T-cell (primary cell): ENCODE measurements around the gene EIF5. TPM values are rescaled to one million over a fixed set of nuclear protein-coding genes. Genes with fewer than 3 reads are reported as not detected.

Experiments used
- ATAC-seq, 4 experiments: fragments of 200-7000 bp in 3 of 4; fragments of 150-1000 bp in 1 of 4; cut with Tn5 transposase; replicated peaks in 1 of 4; 1 replicate in 3 of 4; 2 replicates in 1 of 4; pipeline ENCODE4 v1.10.0; 2021; ENCODE audit warnings: moderate library complexity in 3 of 4, mild to moderate bottlenecking in 2 of 4, moderate number of reproducible peaks in 1 of 4
- CTCF ChIA-PET, 2 donors: fragments of 300-600 bp; sonication (Branson Sonifier 250); formaldehyde crosslinking; loops; one replicate each; lab custom pipeline; 2022; ENCODE audit warnings: antibody characterized with exemption in 2 of 2; lab: Charles Lee
- POLR2A ChIA-PET, 2 donors: fragments of 300-600 bp; sonication (Branson Sonifier 250); formaldehyde crosslinking; loops; one replicate each; lab custom pipeline; 2022; ENCODE audit warnings: antibody characterized with exemption in 2 of 2; lab: Charles Lee
- DNase-seq, 35 experiments: peaks; one replicate each; pipeline versions ENCODE4 v3.0.0 to v3.0.0-alpha.2; 2013 to 2023
- H3K27ac ChIP-seq: one replicate; pipeline ENCODE4 v1.5.1; 2013; ENCODE audit warnings: low read length
- H3K27me3 ChIP-seq, 2 experiments: replicated peaks in 1 of 2; 1 replicate in 1 of 2; 2 replicates in 1 of 2; pipeline versions ENCODE4 v1.6.1 to v1.7.0; 2013; ENCODE audit warnings: low read length in 1 of 2, mixed read lengths in 1 of 2; ENCODE audit not compliant: control insufficient read depth in 2 of 2, insufficient read depth in 2 of 2; ENCODE audit errors: extremely low read depth in 1 of 2
- H3K36me3 ChIP-seq, 2 donors: 1 replicate in 1 of 2; 2 replicates in 1 of 2; pipeline versions ENCODE4 v1.6.1 to v1.7.0; 2013; ENCODE audit warnings: low read length in 1 of 2; ENCODE audit not compliant: control insufficient read depth in 2 of 2, insufficient read depth in 1 of 2; ENCODE audit errors: extremely low read depth in 1 of 2
- H3K4me1 ChIP-seq, 2 experiments: 1 replicate in 1 of 2; 2 replicates in 1 of 2; pipeline versions ENCODE4 v1.6.1 to v1.7.0; 2013; ENCODE audit warnings: low read length in 2 of 2, mixed read lengths in 1 of 2; ENCODE audit not compliant: insufficient read depth in 2 of 2, control insufficient read depth in 1 of 2; ENCODE audit errors: extremely low read depth in 1 of 2
- H3K4me3 ChIP-seq, 2 donors: 1 replicate in 1 of 2; 2 replicates in 1 of 2; pipeline versions ENCODE4 v1.5.1 to v1.7.0; 2013; ENCODE audit warnings: mild to moderate bottlenecking in 2 of 2, low read length in 1 of 2, moderate library complexity in 1 of 2; ENCODE audit not compliant: control insufficient read depth in 1 of 2; ENCODE audit errors: extremely low read depth in 1 of 2
- H3K9me3 ChIP-seq: 2 replicates; pipeline ENCODE4 v1.7.0; 2013
- H3K27ac Mint-ChIP-seq, 2 donors: one replicate each; pipeline ENCODE4 v1.8.0; 2020 to 2021; ENCODE audit warnings: mild to moderate bottlenecking in 2 of 2, mixed read lengths in 2 of 2
- H3K27me3 Mint-ChIP-seq, 2 donors: one replicate each; pipeline ENCODE4 v1.8.0; 2021 to 2022; ENCODE audit warnings: mixed read lengths in 2 of 2
- H3K36me3 Mint-ChIP-seq: one replicate; pipeline ENCODE4 v1.8.0; 2021; ENCODE audit warnings: mixed read lengths
- H3K4me1 Mint-ChIP-seq, 3 donors: one replicate each; pipeline ENCODE4 v1.8.0; 2020 to 2022; ENCODE audit warnings: mixed read lengths in 3 of 3, mild to moderate bottlenecking in 1 of 3
- H3K4me3 Mint-ChIP-seq, 3 donors: one replicate each; pipeline ENCODE4 v1.8.0; 2020 to 2022; ENCODE audit warnings: mild to moderate bottlenecking in 3 of 3, mixed read lengths in 3 of 3, moderate library complexity in 3 of 3
- H3K9me3 Mint-ChIP-seq, 3 donors: one replicate each; pipeline ENCODE4 v1.8.0; 2020 to 2022; ENCODE audit warnings: mixed read lengths in 3 of 3
- WGBS: methylation state at CpG from one replicate; pipeline ENCODE4 v1.1.5; 2013; ENCODE audit warnings: missing lambda C conversion rate; ENCODE audit not compliant: insufficient coverage; 5-methylcytosine and 5-hydroxymethylcytosine counted together
- total RNA-seq, 35 experiments: library from RNA in 6 of 35; stranded (reverse) in 6 of 35; fragments of 120-200 nt in 1 of 35; gene quantifications; one replicate each; pipeline versions ENCODE4 v1.2.1 to v1.2.4 and lab custom pipeline; 2013 to 2026

Gene EIF5
- total RNA-seq, 5 donors from 2014 or later (not counting 1 experiment from before 2014, with no cell fraction given): 223 to 650 (median 261) TPM

DNA sequence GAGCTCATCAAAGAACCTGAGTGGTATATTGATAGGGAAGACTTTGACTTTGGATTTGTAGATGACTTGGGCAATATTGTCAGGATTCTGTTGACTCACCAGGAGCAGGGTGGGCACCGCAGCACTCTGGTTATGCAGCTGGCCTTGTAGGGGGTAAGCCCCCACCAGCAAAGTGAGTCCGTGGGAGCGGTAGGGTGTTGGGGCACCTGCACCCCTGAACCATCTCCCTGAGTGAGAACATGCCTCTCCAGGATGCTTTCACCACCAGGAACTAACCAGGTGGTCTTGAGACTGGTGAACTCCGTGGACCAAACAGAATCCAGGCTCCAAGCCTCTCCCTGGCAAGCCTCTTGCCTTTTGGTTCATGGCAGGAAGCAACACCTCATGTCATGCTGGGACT, 44.0 kb upstream of the EIF5 start:
- Mint-ChIP-seq H3K4me1 (peaks cover 2 to 8% (median 3%) of the 10 kb centered on the region in 3 donors), H3K27me3 (peaks cover 35 to 37% of the 10 kb centered on the region in 2 donors), H3K4me3 (no peak overlapping the region), H3K27ac (no peak overlapping the region), H3K36me3 (no peaks in the 10 kb centered on the region), H3K9me3 (no peaks in the 10 kb centered on the region)
- WGBS: 66% methylated on average over 4 of the region's 4 CpGs
- DNase-seq (no peak), ATAC-seq (no peak)
- ChIA-PET CTCF (no interaction called here), POLR2A (no interaction called here)
- H3K4me3 ChIP-seq: no peak overlapping the region
- no peaks in the 10 kb centered on the region for H3K36me3 ChIP-seq
- H3K27me3 ChIP-seq: peaks cover 0 to 42% of the 10 kb centered on the region in 2 experiments
- no peaks in the 10 kb centered on the region for H3K4me1 ChIP-seq
- no peak overlapping the region for H3K27ac ChIP-seq
- H3K9me3 ChIP-seq: no peaks in the 10 kb centered on the region

DNA sequence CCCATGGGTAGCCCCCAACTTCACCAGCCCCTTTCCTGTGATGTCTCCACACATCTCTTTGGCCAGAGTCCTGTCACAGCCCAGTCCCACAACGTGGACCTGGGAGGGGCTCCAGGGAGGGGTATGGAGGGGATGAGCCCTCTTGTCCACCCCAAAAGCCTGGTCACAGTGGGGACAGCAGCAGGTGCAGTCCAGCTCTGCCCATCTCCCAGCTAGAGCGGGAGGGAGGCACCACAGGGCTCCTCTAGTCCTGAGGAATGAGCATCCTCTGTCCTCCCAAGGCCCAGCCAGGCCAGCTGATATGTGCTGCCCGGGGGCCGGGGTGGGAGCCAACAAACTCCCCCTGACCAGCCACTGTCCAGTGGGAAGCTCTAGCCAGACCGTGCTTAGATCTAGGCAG, 43.5 kb upstream of the EIF5 start:
- DNase-seq (no peak), ATAC-seq (no peak)
- Histone ChIP-seq H3K9me3 (no peaks in the 10 kb centered on the region), H3K4me3 (no peak overlapping the region), H3K4me1 (no peaks in the 10 kb centered on the region), H3K27ac (no peak overlapping the region), H3K27me3 (peaks cover 0 to 42% of the 10 kb centered on the region in 2 experiments), H3K36me3 (no peaks in the 10 kb centered on the region)
- Mint-ChIP-seq H3K36me3 (no peaks in the 10 kb centered on the region), H3K4me3 (no peak overlapping the region), H3K9me3 (no peaks in the 10 kb centered on the region), H3K27me3 (peaks cover 31 to 35% of the 10 kb centered on the region in 2 donors), H3K4me1 (peaks cover 2 to 8% (median 3%) of the 10 kb centered on the region in 3 donors), H3K27ac (no peak overlapping the region)
- WGBS: 79% methylated on average over 4 of the region's 5 CpGs
- ChIA-PET POLR2A (no interaction called here), CTCF (no interaction called here)

GRCh38 chr14:103290961-103291360, 43.1 kb upstream of the EIF5 start:
- H3K27me3 Mint-ChIP-seq: peaks cover 28 to 32% of the 10 kb centered on the region in 2 donors
- WGBS: 77% methylated on average over 3 of the region's 3 CpGs
- H3K4me1 ChIP-seq: no peaks in the 10 kb centered on the region
- H3K36me3 Mint-ChIP-seq: no peaks in the 10 kb centered on the region
- ChIA-PET POLR2A (no interaction called here), CTCF (interaction anchor here (0.5 to 1.2 kb wide), 2 partner anchors 186 kb away, joined by 4 read pairs; no protein-coding TSS in a partner anchor)
- no peak overlapping the region for H3K27ac ChIP-seq
- H3K4me3 ChIP-seq: no peak overlapping the region
- H3K4me1 Mint-ChIP-seq: peaks cover 2 to 8% (median 3%) of the 10 kb centered on the region in 3 donors
- H3K4me3 Mint-ChIP-seq: no peak overlapping the region
- no peak for ATAC-seq
- no peaks in the 10 kb centered on the region for H3K9me3 ChIP-seq
- H3K9me3 Mint-ChIP-seq: no peaks in the 10 kb centered on the region
- DNase-seq: no peak
- no peak overlapping the region for H3K27ac Mint-ChIP-seq
- H3K27me3 ChIP-seq: peaks cover 0 to 42% of the 10 kb centered on the region in 2 experiments
- H3K36me3 ChIP-seq: no peaks in the 10 kb centered on the region

DNA sequence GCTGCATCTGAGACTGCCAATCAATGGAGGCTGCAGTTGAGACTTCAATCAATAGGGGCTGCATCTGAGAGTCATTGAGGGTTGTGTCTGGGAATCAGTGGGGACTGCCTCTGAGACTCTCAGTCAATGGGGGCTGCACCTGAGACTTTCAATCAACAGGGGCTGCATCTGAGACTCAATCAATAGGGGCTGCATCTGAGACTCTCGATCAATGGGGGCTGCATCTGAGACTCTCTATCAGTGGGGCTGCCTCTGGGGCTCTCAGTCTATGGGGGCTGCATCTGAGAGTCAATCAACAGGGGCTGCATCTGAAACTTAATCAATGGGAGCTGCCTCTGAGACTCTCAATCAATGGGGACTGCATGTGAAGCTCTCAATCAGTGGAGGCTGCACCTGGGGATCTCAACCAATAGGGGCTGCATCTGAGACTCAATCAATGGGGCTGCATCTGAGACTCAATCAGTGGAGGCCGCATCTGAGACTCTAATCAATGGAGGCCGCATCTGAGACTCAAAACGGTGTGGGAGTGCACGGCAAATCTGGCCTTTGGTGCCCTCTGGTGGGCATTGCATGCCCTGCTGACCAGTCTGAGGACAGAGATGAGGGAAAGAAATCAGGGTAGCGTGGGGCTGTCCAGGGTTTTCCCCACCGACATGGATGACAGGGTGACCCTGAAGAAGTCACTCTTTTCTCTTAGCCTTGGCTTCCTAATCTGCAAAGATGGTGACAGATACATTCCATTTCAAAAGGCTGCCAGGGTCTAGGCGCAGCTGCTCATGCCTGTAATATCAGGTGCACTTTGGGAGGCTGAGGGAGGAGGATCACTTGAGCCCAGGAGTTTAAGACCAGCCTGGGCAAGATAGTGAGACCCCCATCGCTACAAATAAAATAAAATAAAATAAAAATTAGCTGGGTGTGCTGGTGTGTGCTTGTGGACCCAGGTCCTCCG, 41.3 kb upstream of the EIF5 start:
- no peaks in the 10 kb centered on the region for H3K9me3 ChIP-seq
- no peak overlapping the region for H3K4me3 ChIP-seq
- peaks cover 0 to 32% of the 10 kb centered on the region in 2 experiments for H3K27me3 ChIP-seq
- no peak overlapping the region for H3K27ac ChIP-seq
- H3K9me3 Mint-ChIP-seq: no peaks in the 10 kb centered on the region
- no peaks in the 10 kb centered on the region for H3K4me1 ChIP-seq
- no peak overlapping the region for H3K4me3 Mint-ChIP-seq
- peak; percentile 25 to 82 (median 62) for DNase-seq
- H3K4me1 Mint-ChIP-seq: peaks cover 2 to 8% (median 3%) of the 10 kb centered on the region in 3 donors
- ChIA-PET CTCF (interaction anchor here (0.6 to 1.4 kb wide), 6 partner anchors 120 to 598 kb away, joined by 3 to 10 read pairs (median 6); no protein-coding TSS in a partner anchor), POLR2A (no interaction called here)
- no peaks in the 10 kb centered on the region for H3K36me3 Mint-ChIP-seq
- H3K36me3 ChIP-seq: no peaks in the 10 kb centered on the region
- 10% methylated on average over 7 of the region's 10 CpGs for WGBS
- H3K27me3 Mint-ChIP-seq: peaks cover 20 to 21% of the 10 kb centered on the region in 2 donors
- peak; percentile 79 to 94 (median 88) for ATAC-seq
- no peak overlapping the region for H3K27ac Mint-ChIP-seq

GRCh38 chr14:103293465-103293864, 40.6 kb upstream of the EIF5 start:
- Histone ChIP-seq H3K4me3 (no peak overlapping the region), H3K4me1 (no peaks in the 10 kb centered on the region), H3K27ac (no peak overlapping the region), H3K36me3 (no peaks in the 10 kb centered on the region), H3K27me3 (peaks cover 0 to 26% of the 10 kb centered on the region in 2 experiments), H3K9me3 (no peaks in the 10 kb centered on the region)
- CTCF ChIA-PET: no interaction called here
- Mint-ChIP-seq H3K4me1 (peaks cover 2 to 8% (median 3%) of the 10 kb centered on the region in 3 donors), H3K4me3 (no peak overlapping the region), H3K27me3 (peaks cover 17% of the 10 kb centered on the region in 2 donors), H3K9me3 (no peaks in the 10 kb centered on the region), H3K27ac (no peak overlapping the region), H3K36me3 (no peaks in the 10 kb centered on the region)
- 64% methylated on average over 5 of the region's 7 CpGs for WGBS
- ATAC-seq (no peak), DNase-seq (no peak)
- POLR2A ChIA-PET: no interaction called here

DNA sequence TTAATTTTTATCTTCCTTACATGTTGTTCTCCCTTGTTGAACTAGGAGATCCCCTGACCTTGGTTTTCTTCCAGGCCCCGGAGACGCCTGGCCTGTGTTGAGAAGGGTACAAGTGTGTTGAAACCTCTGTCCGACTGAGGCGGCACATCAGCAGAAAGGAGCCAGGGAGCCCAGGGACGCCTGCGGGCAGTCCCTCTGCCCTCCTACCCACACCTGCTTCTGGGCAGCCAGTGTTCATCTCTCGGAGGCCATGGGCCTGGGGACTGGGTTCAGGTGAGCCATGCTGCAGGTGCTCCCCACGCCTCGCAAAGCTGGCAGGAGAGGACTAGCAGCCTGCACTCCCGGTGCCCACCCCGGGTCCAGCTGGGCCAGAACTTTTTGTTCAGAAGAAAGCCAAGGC, 39.9 kb upstream of the EIF5 start:
- no peaks in the 10 kb centered on the region for H3K36me3 Mint-ChIP-seq
- 88% methylated on average over 9 of the region's 11 CpGs for WGBS
- no peak for ATAC-seq

More for the DNA sequence above, 39.9 kb upstream of the EIF5 start:
- Histone ChIP-seq H3K4me1 (no peaks in the 10 kb centered on the region), H3K27ac (no peak overlapping the region), H3K9me3 (no peaks in the 10 kb centered on the region), H3K36me3 (no peaks in the 10 kb centered on the region), H3K27me3 (peaks cover 0 to 26% of the 10 kb centered on the region in 2 experiments), H3K4me3 (no peak overlapping the region)
- Mint-ChIP-seq H3K4me1 (peaks cover 2 to 8% (median 3%) of the 10 kb centered on the region in 3 donors), H3K27ac (no peak overlapping the region), H3K9me3 (no peaks in the 10 kb centered on the region), H3K4me3 (no peak overlapping the region), H3K27me3 (peaks cover 12 to 15% of the 10 kb centered on the region in 2 donors)
- CTCF ChIA-PET: interaction anchor here in 1 of 2 donors (0.8 kb wide), 1 partner anchor 189 kb away, joined by 3 read pairs; no protein-coding TSS in a partner anchor
- DNase-seq: no peak
- POLR2A ChIA-PET: no interaction called here
